ENCODE measurements around the gene PDCL3.

Gene PDCL3
- 9.6 to 23.0 (median 16.5) reads per million in 4 experiments for total RNA-seq

DNA sequence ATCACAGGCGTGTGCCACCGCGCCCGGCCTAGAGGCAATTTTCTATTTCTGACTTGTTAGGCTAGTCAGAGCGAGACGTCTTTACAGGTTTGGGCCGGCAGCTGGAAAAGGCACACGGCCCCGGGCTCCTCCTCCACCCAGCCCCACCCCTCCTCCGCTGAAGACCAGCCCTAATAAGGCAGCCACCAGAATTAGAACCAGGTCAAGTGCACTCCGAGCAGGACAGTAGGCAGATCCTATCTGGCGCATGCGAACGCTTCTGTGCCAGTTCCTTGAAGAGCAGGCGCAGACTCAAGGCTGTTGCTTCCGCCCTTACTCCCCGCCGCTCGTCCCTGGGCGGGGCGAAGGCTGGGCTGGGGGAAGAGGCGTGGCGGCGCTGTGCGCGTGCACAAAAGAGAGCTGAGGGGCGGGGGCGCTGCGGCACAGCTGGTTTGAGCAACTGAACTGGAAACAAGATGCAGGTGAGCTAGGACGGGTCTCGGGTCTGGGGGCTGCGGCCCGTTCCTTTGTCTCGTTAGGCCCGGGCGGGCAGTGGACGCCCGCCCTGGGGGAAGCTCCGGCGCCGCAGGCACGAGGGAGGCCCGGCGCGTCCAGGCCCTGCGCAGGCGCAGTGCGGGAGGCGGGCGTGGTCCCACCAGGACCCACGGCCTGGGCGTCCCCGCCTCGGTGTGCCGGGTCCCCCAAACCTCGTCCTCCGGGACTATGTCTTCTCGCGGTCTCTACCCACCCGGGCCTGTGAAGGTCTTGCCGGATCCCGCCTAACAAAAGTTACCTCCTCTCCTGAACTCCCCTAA is at the start of gene PDCL3:
TSS of gene PDCL3 (plus strand) at position 381 of the 794 bp plus-strand sequence. CDS start at position 456, 75 bp downstream.
- peak; percentile 90 for DNase-seq

DNA sequence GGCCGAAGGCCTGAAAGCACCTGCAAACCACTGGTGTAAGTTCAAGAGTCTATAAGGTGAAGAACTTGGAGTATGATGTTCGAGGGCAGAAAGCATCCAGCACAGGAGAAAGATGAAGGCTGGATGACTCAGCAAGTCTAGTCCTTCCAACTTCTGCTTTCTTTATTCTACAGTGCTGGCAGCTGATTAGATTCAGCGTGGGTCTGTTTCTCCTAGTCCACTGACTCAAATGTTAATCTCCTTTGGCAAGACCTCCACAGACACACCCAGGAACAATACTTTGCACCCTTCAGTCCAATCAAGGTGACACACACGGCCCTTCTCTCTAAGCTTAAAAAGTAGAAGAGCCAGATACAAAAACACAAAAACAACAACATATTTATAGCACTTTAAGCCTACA is 49.1 kb upstream of the PDCL3 start:
- no peak for DNase-seq

DNA sequence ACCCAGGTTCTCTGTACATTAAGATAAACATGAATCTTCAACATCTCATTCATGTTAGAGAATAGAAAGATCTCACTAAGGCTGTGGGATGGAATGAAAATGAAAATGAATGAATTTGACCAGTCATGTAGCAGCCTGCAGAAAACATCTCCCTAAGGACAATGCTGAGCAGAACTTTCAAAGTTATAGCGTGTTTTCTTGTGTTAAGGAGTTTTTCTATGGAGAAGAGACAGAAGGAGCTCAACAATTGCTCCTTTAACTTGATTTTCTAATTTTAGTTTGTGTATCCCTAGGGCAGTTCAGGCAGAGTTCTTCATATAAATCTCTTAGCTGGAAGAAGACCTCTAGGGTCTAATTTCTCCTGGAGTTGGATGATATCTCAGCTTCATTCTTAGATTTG is 45.2 kb upstream of the PDCL3 start:
- DNase-seq: no peak

DNA sequence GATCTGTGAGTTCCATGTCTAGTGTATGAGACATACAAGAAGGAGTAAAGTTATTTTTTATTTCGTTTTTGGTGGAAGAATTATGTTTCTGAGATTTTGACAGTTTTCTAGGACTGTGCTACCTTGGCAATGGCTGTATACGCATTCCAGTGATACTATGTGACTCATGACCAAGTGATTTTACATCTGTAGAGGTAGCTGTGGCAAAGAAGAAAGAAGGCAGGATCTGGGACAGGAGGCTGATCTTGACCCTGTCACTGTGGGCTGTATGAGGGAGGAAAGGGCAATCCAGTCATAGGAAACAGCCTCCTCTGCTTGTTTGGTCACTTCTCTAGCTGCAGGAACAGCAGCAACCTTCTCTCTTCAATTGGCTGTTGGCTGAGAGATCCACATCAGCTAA is 44.0 kb upstream of the PDCL3 start:
- DNase-seq: no peak

DNA sequence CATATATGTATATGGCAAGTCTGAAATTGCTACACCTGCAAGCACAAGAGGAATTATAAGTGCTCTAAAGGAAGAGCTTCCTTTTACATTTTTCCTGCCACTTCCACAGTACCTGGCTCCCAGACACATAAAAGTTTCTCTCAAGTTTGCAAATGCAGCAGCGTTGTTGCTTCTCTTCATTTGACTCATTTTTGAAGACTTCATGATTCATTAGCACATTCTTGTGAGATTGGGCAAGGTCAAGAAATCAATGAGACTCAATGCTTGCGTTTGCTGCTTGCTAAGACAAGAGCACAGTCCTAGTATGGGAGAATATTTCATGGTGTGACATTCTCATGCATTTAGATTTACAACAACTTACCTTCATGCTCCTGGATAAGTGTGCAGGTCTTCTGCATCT is 42.6 kb upstream of the PDCL3 start:
- DNase-seq: no peak

DNA sequence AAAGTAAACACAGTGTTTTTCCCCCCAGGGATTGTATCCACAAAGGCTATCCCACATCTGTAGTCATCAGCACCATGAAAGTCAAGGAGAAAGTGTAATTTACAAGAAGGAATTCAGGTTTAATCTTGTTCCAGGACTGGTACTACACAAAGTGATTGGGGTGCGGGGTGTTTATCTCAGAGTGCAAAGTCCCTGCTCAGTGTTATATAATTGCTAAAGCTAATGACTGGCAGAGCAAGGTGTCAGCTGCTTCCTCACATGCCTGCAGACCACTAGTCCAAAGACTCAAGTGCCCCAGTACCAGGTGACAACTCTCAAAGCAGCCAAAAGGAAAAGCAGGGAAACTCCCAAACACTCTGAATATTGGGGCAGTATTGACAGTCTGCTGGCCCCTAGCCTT is 40.4 kb upstream of the PDCL3 start:
- DNase-seq: no peak

DNA sequence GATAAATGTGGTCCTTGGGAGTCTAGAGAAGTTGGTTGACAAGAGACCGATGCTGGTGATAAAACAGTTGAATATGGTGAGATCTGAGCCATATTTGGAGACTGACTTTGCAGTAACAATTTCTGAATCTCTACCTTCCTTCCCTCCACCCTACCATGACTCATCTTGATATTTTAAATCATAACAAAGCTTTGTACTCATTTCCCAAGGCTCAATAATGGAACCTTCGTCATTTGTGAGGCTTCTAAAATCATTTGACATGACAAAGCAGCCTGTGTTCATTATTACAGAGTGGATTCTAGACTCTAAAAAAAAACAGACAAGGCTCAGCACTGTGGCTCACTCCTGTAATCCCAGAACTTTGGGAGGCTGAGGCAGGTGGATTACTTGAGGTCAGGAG is 38.5 kb upstream of the PDCL3 start:
- DNase-seq: no peak

DNA sequence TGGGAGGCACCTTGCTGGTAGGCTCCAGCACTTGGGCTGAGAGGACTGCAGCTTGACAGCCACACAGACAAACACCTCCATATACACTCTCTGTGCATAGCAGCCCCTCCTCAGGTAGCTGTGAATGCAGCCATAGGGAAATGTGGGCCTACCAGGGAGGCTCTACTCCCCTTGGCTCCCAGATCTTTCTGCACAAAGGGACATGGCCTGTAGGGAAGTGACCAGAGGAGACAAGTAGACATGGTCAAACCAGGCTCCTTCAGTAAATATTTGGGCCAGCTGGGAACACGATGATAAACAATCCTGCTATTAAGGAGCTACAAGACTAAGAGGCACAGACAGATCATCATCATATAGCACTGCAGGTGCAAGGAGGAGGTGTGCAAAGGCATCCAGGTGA is 35.9 kb upstream of the PDCL3 start:
- DNase-seq: no peak

DNA sequence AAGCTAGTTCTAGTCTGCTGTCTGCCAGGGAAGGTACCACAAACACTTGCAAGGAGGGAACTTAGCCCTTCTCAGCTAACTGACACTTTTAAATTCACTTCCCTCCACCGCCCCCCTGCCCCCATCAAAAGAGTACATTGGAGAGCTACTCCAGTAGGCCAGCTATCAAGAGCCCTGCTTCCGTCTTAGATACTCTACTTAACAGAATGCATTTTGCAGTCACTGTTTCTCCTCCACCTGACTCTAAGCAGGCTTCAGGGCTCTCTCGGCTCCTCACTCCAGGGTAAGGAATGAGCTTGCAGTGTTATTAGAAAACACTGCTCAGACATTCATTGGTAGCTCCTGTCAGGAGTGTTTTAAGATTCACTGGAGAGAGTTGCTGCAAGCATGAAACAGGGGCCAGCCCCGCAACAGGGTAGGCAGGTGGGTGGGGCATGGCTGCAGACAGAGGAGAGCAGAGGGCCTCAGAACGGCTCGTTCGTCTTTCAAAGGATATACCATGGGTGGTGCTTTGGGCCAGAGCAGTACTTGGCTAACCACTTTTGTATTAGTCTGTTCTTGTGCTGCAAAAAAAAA is 35.3 kb upstream of the PDCL3 start:
- DNase-seq: no peak

DNA sequence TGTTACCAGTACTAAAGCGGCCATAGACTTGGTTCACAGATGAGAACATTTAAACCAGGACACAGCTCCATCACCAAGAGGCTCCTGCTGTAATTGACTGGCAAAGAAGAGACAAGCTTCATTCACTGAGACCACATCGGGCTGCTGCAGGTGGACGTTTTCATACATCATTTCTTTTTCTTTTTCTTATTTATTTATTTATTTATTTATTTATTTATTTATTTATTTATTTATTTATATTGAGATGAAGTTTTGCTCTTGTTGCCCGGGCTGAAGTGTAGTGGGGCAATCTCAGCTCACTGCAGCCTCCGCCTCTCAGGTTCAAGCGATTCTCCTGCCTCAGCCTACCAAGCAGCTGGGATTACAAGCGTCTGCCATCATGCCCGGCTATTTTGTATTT is 33.6 kb upstream of the PDCL3 start:
- DNase-seq: no peak

DNA sequence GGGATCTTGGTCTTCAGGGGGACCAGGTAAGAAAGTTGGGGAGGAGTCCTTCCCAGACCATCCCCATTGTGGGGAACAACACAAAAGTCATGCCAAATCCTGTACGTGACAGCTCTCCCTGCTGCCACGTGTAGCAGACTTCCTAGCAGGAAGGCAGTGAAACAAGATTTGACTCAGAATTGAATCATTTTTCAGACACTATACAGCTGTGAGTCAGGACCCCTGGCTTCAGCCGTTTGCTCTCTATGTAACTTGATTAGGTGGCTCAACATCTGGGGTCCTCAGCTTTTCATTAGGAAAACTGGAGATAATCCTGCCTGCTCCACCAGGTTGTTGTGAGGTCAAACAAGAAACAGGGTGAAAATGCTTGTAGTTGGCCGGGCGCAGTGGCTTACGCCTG is 32.9 kb upstream of the PDCL3 start:
- no peak for DNase-seq

DNA sequence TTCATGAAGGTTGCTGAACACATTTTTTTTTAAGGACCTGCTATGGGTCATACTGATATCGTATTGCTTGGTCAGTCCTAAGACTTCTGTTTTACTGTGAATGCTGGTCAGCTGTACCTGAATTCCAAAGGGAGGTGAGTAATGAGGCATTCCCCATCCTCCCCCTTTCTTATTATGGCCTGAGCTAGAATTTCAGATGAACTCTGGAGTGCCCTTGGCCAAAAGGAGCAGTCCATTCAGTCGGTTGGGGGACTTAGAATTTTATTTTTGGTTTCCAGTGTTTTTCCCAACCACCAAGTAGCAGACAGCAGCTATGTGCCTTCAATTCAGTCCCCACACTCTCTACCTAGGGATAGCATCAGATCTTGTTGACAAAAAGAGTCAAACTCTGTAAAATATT is 26.9 kb upstream of the PDCL3 start:
- no peak for DNase-seq

DNA sequence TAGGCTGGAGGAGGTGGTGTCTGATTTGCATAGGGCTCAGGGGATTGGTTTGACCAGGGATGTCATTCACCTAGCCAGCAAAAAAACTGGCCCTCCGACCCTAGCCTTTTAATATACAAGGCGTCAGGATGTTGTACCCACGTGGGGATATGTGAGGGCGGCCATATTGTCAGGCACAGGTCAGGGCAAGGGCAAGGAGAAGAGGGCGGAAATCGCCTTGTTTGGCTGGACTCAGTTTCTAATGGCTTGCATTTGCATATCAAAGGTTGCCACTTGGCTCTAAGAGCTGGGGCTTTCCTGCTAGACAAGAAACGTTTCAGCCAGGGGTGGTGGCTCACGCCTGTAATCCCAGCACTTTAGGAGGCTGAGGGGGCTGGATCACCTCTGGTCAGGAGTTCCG is 24.9 kb upstream of the PDCL3 start:
- no peak for DNase-seq

DNA sequence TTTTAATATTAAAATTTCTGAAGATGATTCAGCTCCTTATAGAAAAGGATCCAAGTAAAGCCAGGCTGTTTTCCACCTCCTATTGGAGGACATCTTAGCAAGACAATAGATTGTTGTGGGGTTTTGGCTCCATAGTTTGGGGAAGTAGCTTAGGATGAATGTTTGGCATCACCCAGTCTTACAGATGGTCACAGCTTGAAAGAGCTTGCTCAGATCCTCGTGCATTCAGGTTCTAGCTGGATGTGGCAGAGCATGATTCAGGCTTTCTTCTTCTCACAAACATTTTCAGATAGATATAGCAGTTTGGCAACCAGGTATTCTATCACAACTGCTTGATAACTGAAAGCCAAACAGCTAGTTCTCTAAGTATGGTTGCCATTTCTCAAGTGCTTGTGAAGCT is 23.6 kb upstream of the PDCL3 start:
- no peak for DNase-seq

DNA sequence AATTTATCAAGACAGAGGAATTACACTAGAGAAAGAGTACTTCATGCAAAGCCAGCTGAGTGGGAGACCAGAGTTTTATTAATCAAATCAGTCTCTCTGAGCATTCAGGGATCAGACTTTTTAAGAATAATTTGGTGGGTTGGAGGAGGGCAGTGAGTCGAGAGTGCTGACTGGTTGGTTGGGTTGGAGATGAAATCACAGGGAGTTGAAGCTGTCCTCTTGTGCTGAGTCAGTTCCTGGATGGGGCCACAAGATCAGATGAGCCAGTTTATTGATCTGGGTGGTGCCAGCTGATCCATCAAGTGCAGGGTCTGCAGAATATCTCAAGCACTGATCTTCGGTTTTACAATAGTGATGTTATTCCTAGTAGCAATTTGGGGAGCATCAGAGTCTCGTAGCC is 21.4 kb upstream of the PDCL3 start:
- no peak for DNase-seq

DNA sequence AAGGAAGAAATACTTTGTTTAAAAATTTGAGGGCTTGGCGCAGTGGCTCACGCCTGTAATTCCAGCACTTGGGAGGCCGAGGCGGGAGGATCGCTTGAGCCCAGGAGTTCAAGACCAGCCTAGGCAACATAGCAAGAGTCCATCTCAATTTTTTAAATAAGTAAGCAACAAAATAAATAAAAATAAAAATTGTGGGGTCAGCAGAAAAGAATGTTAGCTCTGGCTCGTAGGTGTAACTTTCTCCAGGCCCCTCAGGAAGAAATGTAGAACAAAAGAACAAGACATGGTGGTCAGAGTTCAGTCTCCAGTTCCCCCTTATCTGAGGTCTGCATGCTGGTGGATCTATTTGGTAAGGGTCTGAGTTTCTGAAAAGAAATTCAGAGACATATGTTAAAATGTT is 20.4 kb upstream of the PDCL3 start:
- no peak for DNase-seq

DNA sequence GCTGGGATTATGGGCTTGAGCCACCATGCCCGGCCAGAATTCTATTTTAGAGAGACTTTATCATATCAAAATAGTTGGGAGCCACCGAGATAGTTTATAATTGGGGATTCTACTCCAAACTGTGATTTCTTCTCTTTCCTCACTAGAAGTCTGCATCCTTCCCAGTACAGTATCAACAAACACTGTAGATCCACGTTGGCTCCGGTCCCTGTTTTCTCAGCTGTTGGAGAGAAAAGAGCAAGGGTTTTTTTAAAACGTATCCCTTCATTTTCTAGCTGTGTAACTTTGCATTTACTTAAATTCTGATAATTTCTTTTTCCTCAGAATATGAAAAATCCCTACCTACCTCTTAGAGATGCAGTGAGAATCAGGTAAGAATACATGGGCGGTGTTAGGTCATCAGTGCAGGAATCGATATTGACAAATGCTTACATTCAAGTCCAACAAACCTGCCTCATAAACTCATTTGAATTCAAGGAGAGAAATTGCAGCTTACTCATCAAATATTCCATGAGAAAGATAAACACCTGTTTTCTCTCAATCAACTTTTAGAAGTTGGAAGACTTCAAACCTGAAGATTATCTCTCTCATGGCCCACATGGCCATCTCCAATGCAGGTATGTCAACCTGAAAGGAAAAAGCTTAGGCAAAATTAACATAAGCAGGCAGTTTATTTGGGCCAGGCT is 17.7 kb upstream of the PDCL3 start:
- DNase-seq: no peak

DNA sequence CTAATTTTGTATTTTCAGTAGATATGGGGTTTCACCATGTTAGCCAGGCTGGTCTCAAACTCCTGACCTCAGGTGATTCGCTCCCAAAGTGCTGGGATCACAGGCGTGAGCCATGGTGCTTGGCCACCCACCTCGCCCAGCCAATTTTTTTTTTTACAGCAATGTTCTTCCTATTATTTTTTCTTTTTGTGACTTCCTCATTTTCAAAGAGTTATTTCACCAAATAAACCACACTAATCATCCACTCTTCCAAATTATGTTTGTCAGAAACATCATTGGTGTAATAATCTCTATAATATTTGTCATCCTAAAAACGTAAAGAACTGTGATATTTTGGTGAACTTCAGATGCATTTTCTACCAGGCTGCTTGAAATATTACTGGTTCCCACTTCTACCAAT is 16.3 kb upstream of the PDCL3 start:
- DNase-seq: no peak

DNA sequence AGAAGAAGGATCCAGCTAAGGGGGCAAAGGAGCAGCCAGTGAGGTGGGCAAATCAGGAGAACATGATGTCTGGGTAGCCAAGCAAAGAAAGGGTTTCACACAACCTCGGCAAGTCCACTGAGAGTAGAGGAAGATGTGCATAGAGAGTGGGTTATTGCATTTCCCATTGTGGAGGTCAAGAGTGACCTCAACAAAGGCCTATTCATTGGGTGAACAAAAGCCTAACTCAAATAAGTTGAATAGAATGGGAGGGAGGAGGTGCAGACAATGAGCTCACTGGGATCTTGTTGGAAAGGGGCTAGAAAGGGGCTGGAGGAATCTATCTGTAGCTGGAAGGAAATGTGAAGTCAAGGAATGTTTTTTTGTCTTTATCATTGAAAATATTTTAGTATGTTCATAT is 14.0 kb upstream of the PDCL3 start:
- DNase-seq: no peak

DNA sequence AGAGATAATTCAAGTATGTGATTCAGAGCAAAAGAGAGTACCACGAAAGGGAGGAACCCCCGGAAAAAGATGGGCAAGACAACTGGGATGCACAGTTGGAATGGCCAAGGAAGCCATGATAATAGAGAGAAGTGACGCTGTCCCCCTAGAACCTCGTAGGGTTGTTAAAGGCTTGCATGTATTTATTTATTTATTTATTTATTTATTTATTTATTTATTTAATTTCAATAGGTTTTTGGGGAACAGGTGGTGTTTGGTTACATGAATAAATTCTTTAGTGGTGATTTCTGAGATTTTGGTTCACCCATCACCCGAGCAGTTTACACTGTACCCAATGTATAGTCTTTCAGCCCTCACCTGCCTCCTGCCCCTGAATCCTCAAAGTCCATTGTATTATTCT is 11.5 kb upstream of the PDCL3 start:
- no peak for DNase-seq

DNA sequence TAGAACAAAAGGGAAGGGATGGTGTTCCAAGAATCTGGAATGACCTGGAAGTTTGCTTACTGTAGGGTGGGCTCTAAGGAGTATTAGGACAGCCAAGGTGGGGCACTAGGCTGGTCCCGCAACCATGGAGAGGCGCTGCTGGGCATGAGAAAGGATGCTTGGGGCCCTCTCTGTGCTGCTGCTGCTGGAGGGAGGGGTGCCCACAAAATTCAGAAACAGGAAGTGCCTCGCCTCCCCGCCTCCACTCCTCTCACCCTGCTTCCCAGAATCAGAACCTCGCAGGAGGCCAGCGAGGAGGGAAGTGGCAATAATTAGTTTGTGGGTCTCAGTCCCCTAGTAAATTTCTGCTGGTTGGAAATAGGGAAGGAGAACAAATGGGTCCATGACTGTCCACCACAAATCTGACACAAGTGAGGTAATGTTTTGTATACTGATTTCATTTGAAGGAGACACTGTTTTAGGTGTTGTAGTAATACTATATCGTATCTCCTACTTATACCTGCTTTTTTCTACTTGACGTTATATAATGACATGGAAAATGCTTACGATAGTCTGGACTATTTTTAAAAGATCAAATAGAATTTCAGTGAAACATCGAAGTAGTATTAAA is 7.9 kb upstream of the PDCL3 start:
- DNase-seq: no peak

DNA sequence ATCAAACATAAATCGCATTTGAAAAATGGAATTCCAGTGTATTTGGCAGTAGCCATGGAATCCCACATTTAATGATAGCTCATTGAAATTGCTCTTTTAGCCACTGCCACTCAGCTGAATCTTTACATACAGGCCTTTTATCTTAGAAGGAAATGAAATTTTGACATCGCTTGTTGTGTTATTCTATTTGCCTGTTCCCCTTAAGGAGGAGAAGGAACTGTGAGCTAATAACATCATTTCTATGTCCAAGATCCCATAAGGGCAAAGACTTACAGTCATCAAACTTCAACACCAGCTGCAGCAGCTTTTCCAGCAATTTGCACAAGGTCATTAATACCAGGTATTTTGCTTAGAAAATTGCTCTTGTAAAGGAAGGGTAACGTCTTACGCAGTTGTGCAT is 6.0 kb upstream of the PDCL3 start:
- no peak for DNase-seq

DNA sequence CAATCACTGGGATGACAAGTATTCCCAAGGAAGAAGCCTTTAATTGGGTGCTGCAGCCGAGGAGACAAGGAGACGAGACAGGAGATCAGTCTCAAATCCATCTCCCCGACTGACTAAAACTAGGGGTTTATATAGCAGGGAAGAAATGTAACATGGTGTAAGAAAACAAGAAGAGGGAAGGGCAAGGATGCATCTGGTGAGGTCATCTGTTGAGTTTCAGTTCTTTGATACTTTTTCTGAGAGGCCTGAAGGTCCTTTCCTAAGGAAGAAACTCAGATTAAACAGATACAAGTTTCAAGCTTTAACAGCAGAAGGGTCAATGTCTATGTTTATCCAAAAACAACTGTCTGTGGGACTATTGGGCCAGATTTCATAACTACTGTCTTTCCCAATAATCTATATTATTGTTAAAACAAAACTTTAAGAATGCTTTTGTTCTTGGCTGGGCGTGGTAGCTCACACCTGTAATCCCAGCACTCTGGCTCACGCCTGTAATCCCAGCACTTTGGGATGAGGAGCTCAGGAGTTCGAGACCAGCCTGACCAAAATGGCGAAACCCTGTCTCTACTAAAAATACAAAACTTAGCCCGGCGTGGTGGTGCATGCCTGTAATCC is 2.5 kb upstream of the PDCL3 start:
- no peak for DNase-seq
